GM20000 (cell line): ENCODE results near the gene TMBIM1.

ENCODE experiments used
- DNase-seq: peaks from one replicate; pipeline ENCODE4 v3.0.0; 2012; ENCODE audit warnings: low spot score
- TF ChIP-seq, protein P1 (sequence below): IDR thresholded peaks from 2 replicates; pipeline ENCODE4 v1.5.1; 2012; ENCODE audit warnings: mild to moderate bottlenecking, control low read depth; ENCODE audit errors: extremely low read depth, missing control alignments

TMBIM1 gene

DNA sequence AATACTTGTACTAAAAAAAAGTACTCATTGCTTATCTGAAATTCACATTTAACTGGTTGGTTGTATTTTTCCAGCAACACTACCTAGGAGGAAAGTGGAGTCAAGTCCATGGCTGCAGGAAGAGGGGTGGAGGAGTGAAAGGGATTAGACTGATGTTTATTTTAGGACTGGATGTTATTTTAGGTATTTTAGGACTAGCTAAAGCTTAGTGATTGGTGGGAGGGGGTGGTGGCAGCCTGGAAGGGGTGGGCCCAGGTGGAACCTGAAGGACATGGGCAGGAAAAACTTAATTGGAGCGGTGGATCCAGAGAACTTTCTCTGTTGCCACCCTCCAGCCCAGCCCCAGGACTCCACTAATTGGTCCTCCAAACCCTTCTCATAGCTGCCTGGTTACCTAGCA, 3.9 kb upstream of the TMBIM1 start:
- no peak for DNase-seq
- TF ChIP-seq, protein P1, sequence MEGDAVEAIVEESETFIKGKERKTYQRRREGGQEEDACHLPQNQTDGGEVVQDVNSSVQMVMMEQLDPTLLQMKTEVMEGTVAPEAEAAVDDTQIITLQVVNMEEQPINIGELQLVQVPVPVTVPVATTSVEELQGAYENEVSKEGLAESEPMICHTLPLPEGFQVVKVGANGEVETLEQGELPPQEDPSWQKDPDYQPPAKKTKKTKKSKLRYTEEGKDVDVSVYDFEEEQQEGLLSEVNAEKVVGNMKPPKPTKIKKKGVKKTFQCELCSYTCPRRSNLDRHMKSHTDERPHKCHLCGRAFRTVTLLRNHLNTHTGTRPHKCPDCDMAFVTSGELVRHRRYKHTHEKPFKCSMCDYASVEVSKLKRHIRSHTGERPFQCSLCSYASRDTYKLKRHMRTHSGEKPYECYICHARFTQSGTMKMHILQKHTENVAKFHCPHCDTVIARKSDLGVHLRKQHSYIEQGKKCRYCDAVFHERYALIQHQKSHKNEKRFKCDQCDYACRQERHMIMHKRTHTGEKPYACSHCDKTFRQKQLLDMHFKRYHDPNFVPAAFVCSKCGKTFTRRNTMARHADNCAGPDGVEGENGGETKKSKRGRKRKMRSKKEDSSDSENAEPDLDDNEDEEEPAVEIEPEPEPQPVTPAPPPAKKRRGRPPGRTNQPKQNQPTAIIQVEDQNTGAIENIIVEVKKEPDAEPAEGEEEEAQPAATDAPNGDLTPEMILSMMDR, result no peak

DNA sequence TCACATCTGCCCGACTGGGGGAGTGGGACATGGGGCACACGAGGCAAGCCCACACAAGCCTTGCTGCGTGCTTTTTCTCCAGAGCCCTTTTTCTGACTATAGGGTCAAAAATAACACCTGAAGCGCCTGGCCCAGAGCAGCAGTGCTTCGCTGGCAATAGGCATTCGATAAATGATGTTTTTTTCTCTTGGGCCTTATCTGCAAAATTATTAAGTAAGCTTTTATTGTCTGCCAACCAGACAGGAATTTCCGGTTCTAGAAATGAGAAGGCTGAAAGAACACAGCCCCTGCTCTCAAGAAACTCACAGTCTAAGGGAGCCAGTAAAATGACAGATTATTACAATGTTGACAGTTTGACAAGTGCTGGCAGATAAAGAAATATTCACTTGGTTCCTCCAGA, 2.7 kb upstream of the TMBIM1 start:
- TF ChIP-seq, protein P1, result no peak
- no peak for DNase-seq

DNA sequence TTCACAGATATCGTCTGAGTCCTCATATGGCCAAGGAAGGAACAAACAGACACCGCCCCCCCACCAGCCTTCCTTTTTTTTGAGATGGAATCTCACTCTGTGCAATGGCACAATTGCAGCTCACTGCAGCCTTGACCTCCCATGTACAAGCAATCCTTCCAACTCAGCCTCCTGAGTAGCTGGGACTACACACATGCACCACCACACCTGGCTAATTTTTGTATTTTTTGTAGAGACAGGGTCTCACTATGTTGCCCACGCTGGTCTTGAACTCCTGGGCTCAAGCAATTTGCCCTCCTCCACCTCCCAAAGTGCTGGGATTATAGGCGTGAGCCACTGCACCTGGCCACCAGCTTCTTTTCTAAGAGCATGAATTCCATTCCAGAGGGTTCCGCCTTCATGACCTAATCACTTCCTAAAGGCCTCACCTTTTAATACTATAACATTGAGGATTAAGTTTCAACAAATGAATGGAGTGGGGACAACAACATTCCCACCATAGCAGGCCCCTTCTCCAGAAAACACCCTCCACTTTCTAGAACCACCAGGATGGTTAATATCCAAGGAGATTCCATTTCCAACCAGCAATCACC, 2.2 kb upstream of the TMBIM1 start:
- no peak for DNase-seq
- TF ChIP-seq, protein P1, result no peak

DNA sequence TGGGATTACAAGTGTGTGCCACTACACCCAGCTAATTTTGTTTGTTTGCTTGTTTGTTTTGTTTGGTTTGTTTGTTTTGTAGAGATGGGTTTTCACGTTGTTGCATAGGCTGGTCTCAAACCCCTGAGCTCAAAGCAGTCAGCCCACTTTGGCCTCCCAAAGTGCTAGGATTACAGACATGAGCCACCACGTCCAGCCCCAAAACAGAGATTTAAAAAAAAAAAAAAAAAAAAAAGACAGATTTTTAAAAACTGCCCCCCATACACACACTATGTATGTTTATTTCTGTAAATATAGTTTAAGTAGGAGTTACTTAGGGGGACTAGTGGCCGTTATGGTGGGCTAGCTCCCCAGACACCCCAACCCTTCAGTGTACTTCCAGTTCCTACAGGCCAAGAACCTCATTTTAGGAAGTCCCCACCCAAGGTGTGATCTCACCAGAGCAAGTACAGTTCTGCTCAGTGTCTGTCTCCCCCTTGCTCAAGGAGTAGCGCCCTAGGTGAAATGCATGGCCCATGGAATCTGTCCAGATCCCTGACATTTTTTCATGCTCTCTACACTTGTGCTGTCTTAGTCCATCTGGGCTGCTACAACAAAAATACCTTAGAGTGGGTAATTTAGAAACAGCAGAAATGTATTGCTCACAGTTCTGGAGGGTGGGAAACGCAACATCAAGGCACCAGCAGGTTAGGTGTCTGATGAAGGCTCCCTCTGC, 1.6 kb upstream of the TMBIM1 start:
- TF ChIP-seq, protein P1, result no peak
- no peak for DNase-seq

DNA sequence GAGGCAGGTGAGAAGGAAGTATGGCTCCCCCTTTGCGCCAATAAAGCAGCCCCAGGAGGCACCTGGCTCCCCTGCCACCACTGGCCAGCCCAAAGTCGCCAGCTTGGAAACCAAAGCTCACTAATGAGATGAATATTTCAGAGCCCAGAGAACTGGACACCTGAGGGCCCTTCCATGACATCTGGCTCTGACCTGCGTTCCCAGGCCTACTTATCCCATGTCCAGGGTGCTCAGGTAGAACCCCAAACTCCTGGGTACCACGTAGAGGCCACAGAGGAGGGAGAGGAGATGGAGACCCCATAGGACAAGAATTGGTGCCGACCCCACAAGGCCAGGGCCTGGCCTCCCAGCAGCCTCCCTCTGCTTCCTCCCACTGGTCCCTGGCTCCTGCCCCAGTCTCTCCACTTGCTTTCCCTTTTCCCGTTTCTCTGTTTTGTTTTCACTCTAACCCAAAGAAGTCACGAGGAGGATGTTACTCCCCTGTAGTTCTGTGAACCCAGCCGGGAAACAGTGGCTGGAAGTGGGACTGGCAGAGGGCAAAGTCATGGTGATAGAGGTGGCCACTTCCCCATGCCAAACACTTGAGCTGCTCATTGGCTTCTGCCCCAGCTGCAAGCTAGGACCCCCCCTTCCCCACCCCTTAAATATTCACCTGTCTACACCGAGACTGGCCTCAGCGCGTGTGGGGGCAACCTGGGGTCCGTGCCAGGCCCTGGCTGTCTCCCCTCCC, 820 bp downstream of the TMBIM1 start:
- DNase-seq, result no peak
- TF ChIP-seq, protein P1, result no peak

DNA sequence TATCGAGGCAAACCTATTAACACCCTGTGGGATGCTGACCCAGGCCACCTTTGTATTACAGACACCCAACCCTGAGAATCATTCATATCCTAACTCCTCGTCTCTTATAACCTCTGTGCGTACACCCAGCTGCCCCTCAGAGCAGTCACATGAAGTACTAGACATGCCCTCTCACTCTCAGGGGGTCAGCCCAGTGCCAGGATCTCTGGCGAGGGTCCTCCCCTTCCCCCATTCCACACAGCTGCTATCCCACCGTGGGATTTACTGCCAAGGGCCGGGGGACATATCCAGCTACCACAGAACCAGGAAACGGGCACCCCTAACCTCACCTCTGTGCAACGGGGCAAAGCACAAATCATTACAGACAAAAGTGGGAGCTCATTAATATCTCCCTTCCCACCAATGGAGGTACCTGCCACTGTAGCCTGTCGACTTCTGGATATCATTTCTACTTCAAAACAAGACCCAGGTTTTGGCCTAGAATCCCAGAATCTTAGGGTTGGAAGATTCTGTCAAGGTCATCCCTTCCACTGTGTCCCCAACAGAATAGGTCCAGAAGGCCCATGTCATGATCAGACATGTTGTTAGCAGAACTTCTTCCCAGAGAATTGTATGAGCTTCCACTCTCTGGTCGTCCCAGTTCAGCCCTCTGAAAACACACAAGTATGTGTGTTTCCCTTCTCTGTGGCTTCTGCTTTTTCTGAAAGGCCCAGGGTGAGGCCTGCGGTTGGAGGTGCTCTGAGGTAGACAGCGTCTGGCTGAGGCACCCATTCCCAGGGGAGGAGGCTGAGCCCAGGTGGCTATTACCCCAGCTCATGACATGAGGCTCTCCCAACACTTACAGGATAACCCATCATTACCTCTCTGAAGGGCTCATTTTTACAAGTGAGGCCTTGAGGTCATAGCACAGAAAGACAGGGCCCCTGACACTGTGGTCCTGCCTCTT, 1.7 kb downstream of the TMBIM1 start:
- peak; percentile 72 for DNase-seq

More for the DNA sequence above, 1.7 kb downstream of the TMBIM1 start:
- TF ChIP-seq, protein P1, result no peak
